Upper lobe of right lung (tissue), 1 donor: ENCODE measurements around the gene C7orf25. TPM values are rescaled to one million over a fixed set of nuclear protein-coding genes. Genes with fewer than 3 reads are reported as not detected.

Source experiments
- ATAC-seq: fragments of 200-7000 bp; cut with Tn5 transposase; one replicate; pipeline ENCODE4 v1.9.1; 2020; ENCODE audit warnings: mild to moderate bottlenecking, moderate library complexity
- DNase-seq: peaks from one replicate; pipeline ENCODE4 v3.0.0-alpha.2; 2020
- H3K27ac ChIP-seq: fragments of 200-600 bp; one replicate; pipeline ENCODE4 v1.8.0; 2022
- H3K27me3 ChIP-seq: fragments of 200-600 bp; one replicate; pipeline ENCODE4 v1.8.0; 2022; ENCODE audit warnings: mild to moderate bottlenecking
- H3K36me3 ChIP-seq: fragments of 200-600 bp; one replicate; pipeline ENCODE4 v1.8.0; 2022
- H3K4me1 ChIP-seq: fragments of 200-600 bp; one replicate; pipeline ENCODE4 v1.8.0; 2022
- H3K4me3 ChIP-seq: fragments of 200-600 bp; one replicate; pipeline ENCODE4 v1.8.0; 2022; ENCODE audit warnings: mild to moderate bottlenecking
- H3K9me3 ChIP-seq: fragments of 200-600 bp; one replicate; pipeline ENCODE4 v1.8.0; 2022
- CTCF ChIP-seq: fragments of 200-600 bp; IDR thresholded peaks from one replicate; pipeline ENCODE4 v1.8.0; 2022; ENCODE audit warnings: antibody characterized with exemption
- intact Hi-C: fragments of 100-400 bp; cut with DNase I; formaldehyde crosslinking; loops from one replicate; pipeline ENCODE4 v1.11.0; 2022
- total RNA-seq: library from RNA; stranded (reverse); fragmentation: NEBNext Ultra II Directional; extraction: Animal tissue kit (Norgen Biotek cat#: 25700); gene quantifications from one replicate; pipeline ENCODE4 v1.2.1, GENCODE V29; 2021
- donor health status: DM: no; HTN: yes; CAD: no; lungs with severe emphysema.

The C7orf25 gene
- total RNA-seq, 1 donor from 2014 or later: 7.4 TPM

- DNase-seq (peak; percentile 66), ATAC-seq (peak; percentile 88)
- Histone ChIP-seq H3K27ac (no peak overlapping the region), H3K4me3 (no peak overlapping the region), H3K27me3 (no peaks in the 10 kb centered on the region), H3K36me3 (no peaks in the 10 kb centered on the region), H3K9me3 (no peaks in the 10 kb centered on the region), H3K4me1 (no peaks in the 10 kb centered on the region)
- intact Hi-C loops: no loop called here
- TF ChIP-seq CTCF: no peak
These were observed 42.1 kb upstream of the C7orf25 start for GRCh38 chr7:42953994-42954393.

GRCh38 chr7:42952328-42952727 is 40.5 kb upstream of the C7orf25 start:
- no peak for TF ChIP-seq CTCF
- H3K27ac ChIP-seq: no peak overlapping the region
- no peaks in the 10 kb centered on the region for H3K36me3 ChIP-seq
- ATAC-seq (no peak), DNase-seq (no peak)
- H3K27me3 ChIP-seq: no peaks in the 10 kb centered on the region
- H3K4me1 ChIP-seq: no peaks in the 10 kb centered on the region
- no peaks in the 10 kb centered on the region for H3K9me3 ChIP-seq
- intact Hi-C loops: no loop called here
- H3K4me3 ChIP-seq: no peak overlapping the region

GRCh38 chr7:42950417-42950816 is 38.5 kb upstream of the C7orf25 start:
- Histone ChIP-seq H3K27ac (no peak overlapping the region), H3K4me3 (no peak overlapping the region), H3K27me3 (no peaks in the 10 kb centered on the region), H3K9me3 (no peaks in the 10 kb centered on the region), H3K36me3 (no peaks in the 10 kb centered on the region), H3K4me1 (no peaks in the 10 kb centered on the region)
- TF ChIP-seq CTCF: no peak
- ATAC-seq (no peak), DNase-seq (no peak)
- intact Hi-C loops: no loop called here

- DNase-seq: no peak
- H3K27me3 ChIP-seq: no peaks in the 10 kb centered on the region
- intact Hi-C loops: loop anchor here (10.0 kb wide), 1 partner anchor 317 kb away; no protein-coding TSS in a partner anchor
- no peak overlapping the region for H3K4me3 ChIP-seq
- no peaks in the 10 kb centered on the region for H3K36me3 ChIP-seq
- no peak for ATAC-seq
- H3K4me1 ChIP-seq: no peaks in the 10 kb centered on the region
- no peak overlapping the region for H3K27ac ChIP-seq
- no peaks in the 10 kb centered on the region for H3K9me3 ChIP-seq
- TF ChIP-seq CTCF: no peak
These were observed 35.7 kb upstream of the C7orf25 start for GRCh38 chr7:42947521-42947920.

- no peaks in the 10 kb centered on the region for H3K9me3 ChIP-seq
- H3K4me1 ChIP-seq: no peaks in the 10 kb centered on the region
- H3K36me3 ChIP-seq: no peaks in the 10 kb centered on the region
- no peaks in the 10 kb centered on the region for H3K27me3 ChIP-seq
- intact Hi-C loops: loop anchor here (10.0 kb wide), 1 partner anchor 318 kb away; no protein-coding TSS in a partner anchor
- no peak overlapping the region for H3K4me3 ChIP-seq
- H3K27ac ChIP-seq: no peak overlapping the region
- no peak for DNase-seq
- peak; percentile 70 for ATAC-seq
- no peak for TF ChIP-seq CTCF
These were observed 34.7 kb upstream of the C7orf25 start for GRCh38 chr7:42946627-42946950.
